Subcutaneous preadipocyte (primary cell): ENCODE measurements around the gene PANK4. TPM values are rescaled to one million over a fixed set of nuclear protein-coding genes. Genes with fewer than 3 reads are reported as not detected.

ENCODE experiments used
- total RNA-seq: library from RNA; depleted of rRNA; stranded (reverse); fragments of >200 nt; gene quantifications from 2 replicates; pipeline ENCODE4 v1.2.3, GENCODE V29; 2012

The PANK4 gene
- total RNA-seq: 16.5 and 27.4 TPM in 2 replicates

DNA sequence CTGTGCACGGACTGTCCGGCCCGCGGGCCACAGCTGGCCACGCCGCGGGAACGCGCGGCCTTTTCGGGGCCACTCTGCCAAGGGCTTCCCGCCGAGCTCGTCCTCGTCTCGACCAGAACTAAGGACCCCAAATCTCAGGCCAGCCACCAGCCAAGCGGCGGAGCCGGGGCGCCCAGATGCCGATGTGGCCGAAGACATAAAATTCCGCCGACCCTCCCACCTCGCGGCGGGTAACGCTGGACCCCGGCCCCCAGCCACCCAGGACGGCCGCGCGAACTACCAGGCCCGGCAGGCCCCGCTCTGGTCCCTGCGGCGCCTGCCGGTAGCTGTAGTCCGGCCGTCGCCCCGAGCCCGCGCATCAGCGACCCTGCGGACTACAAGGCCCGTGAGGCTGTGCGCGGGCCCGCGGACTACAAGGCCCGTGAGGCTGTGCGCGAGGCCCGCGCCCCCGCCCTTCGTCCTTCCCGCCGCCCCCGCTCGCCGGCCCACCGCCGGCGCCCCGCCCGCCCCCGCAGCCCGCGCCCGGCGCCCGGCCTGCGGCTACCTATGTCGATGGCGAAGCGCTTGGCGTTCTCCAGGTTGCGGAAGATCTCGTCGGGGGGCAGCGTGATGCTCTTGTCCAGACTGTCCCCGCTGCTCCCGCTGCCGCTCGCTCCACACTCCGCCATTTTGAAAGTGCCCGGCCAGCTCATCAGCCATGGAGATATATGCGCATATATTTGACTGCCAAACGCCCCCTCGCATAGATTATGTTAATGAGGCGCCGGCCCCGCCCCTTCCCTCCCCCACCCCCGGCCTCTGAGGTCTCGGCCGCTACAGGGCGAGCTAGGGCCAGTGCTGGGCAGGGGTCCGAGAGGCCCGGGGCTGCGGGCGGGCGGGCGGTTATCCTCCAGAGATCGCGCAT is at the start of gene PANK4:
PANK4 (minus strand) TSS at position 677 of the 904 bp plus-strand sequence; CDS start at position 668, 9 bp downstream.

DNA sequence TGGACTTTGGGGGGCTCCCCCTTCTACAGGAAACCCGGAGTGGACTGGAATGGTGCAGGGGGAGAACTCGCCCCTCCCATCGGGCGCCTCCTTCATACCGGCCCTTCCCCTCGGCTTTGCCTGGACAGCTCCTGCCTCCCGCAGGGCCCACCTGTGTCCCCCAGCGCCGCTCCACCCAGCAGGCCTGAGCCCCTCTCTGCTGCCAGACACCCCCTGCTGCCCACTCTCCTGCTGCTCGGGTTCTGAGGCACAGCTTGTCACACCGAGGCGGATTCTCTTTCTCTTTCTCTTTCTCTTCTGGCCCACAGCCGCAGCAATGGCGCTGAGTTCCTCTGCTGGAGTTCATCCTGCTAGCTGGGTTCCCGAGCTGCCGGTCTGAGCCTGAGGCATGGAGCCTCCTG is 29.9 kb upstream of the PANK4 start, which contains the start of gene TNFRSF14:
TNFRSF14 (plus strand) TSS at position 95 of the 401 bp plus-strand sequence; CDS start at position 389, 294 bp downstream.

DNA sequence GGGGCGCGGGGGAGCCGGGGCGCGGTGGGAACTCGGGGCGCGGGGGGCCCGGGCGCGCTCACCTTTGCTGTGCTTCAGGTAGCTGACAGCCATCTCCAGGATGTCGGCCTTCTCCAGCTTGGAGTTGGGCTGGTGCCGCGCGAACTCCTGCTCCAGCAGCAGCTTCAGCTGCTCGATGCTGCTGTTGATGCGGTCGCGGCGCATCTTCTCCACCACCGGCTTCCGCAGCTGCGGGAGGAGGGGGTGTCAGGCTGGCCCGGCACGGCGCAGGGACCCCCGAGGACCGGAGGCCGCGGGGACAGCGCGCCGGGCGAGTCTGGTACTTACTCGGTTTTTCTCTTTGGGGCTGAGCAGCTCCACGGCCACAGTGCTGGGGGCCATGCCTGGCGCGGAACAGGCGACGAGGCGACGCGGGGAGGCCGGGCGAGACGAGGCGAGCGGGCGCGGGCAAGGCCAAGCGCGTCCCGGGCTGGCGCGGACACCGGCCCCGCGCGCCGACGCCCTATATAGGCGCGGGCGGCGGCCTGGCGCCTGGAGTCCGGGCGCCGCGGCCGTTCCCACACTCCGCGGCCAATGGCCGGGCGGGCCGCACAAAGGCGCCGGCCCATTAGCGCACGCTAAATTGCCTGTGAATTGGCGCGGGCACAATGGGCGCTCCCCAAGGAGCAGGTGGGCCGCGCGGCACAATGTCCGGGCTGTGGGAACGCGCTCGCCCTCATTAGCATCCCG is 3.6 kb upstream of the PANK4 start, which contains the start of gene HES5:
HES5 (minus strand) TSS at position 480 of the 729 bp plus-strand sequence; CDS start at position 381, 99 bp downstream.

GRCh38 chr1:2476061-2476999 is 50.1 kb downstream of the PANK4 start, which contains the start of gene PLCH2:
Gene PLCH2, plus strand, starts transcription at chr1:2476289. Its CDS starts 300 bp downstream, at chr1:2476589.

Other genes starting within 250 kb of the PANK4 start
- 8.1 and 11.1 TPM in 2 replicates for gene MORN1, start 135.0 kb downstream of the PANK4 start, total RNA-seq
- 65.4 and 97.6 TPM in 2 replicates for gene RER1, start 134.8 kb downstream of the PANK4 start, total RNA-seq
- gene PEX10, start 114.0 kb downstream of the PANK4 start, total RNA-seq: 26.8 and 29.1 TPM in 2 replicates
- gene PLCH2, start 50.3 kb downstream of the PANK4 start, total RNA-seq: 0.20 TPM in 1 of 2 replicates, not detected in the other
- gene HES5, start 3.7 kb upstream of the PANK4 start, total RNA-seq: not detected in 2 replicates
- 8.6 and 11.4 TPM in 2 replicates for gene TNFRSF14, start 29.8 kb upstream of the PANK4 start, total RNA-seq
- gene PRXL2B, start 60.2 kb upstream of the PANK4 start, total RNA-seq: 11.0 and 16.8 TPM in 2 replicates
- not detected in 2 replicates for gene MMEL1, start 106.4 kb upstream of the PANK4 start, total RNA-seq